BE2C (cell line): ENCODE data around the gene PPP5C.
"Not testable (repeated sequence)": the region's sequence is repeated elsewhere in the genome, so short reads cannot be mapped to it uniquely, and the experiment has no call there.

Experiments
- DNase-seq: peaks from one replicate; pipeline ENCODE4 v3.0.0-alpha.2; 2020
- H3K27me3 ChIP-seq: fragments of 250-450 bp; sonication (Bioruptor Pico); 2 replicates; pipeline ENCODE4 v1.5.1; 2020; ENCODE audit warnings: mild to moderate bottlenecking
- H3K36me3 ChIP-seq: fragments of 250-450 bp; sonication (Bioruptor Pico); 2 replicates; pipeline ENCODE4 v1.5.1; 2020; ENCODE audit warnings: mild to moderate bottlenecking
- H3K4me1 ChIP-seq: fragments of 250-450 bp; sonication (Bioruptor Pico); 2 replicates; pipeline ENCODE4 v1.5.1; 2020
- H3K4me3 ChIP-seq: 2 replicates; pipeline ENCODE4 v1.5.1; 2011; ENCODE audit warnings: low read depth, low read length
- H3K9me3 ChIP-seq: fragments of 250-450 bp; sonication (Bioruptor Pico); 2 replicates; pipeline ENCODE4 v1.5.1; 2020
- CTCF ChIP-seq: IDR thresholded peaks from 2 replicates; pipeline ENCODE4 v1.5.1; 2012; ENCODE audit warnings: mild to moderate bottlenecking, low read depth, low read length

PPP5C gene

GRCh38 chr19:46317339-46317738, 29.5 kb upstream of the PPP5C start:
- Histone ChIP-seq H3K4me1 (no peaks in the 10 kb centered on the region), H3K36me3 (no peaks in the 10 kb centered on the region), H3K27me3 (no peaks in the 10 kb centered on the region), H3K9me3 (no peaks in the 10 kb centered on the region), H3K4me3 (no peak overlapping the region)
- DNase-seq = no peak
- TF ChIP-seq CTCF = no peak

- DNase-seq = no peak
- no peak for TF ChIP-seq CTCF
- no peaks in the 10 kb centered on the region for H3K27me3 ChIP-seq
- no peaks in the 10 kb centered on the region for H3K36me3 ChIP-seq
- no peaks in the 10 kb centered on the region for H3K4me1 ChIP-seq
- no peaks in the 10 kb centered on the region for H3K9me3 ChIP-seq
- H3K4me3 ChIP-seq = no peak overlapping the region
Observed at GRCh38 chr19:46319613-46320012, 27.3 kb upstream of the PPP5C start.

GRCh38 chr19:46320559-46320958, 26.3 kb upstream of the PPP5C start:
- Histone ChIP-seq H3K36me3 (no peaks in the 10 kb centered on the region), H3K9me3 (no peaks in the 10 kb centered on the region), H3K4me1 (no peaks in the 10 kb centered on the region), H3K4me3 (no peak overlapping the region), H3K27me3 (no peaks in the 10 kb centered on the region)
- no peak for DNase-seq
- TF ChIP-seq CTCF = no peak

- Histone ChIP-seq H3K36me3 (no peaks in the 10 kb centered on the region), H3K4me3 (no peak overlapping the region), H3K4me1 (no peaks in the 10 kb centered on the region), H3K27me3 (no peaks in the 10 kb centered on the region), H3K9me3 (no peaks in the 10 kb centered on the region; the same call in 1 of the 2 replicates)
- DNase-seq = no peak
- no peak for TF ChIP-seq CTCF
Observed at GRCh38 chr19:46321653-46322052, 25.2 kb upstream of the PPP5C start.

- H3K27me3 ChIP-seq, H3K4me3 ChIP-seq, H3K36me3 ChIP-seq, H3K4me1 ChIP-seq, H3K9me3 ChIP-seq, DNase-seq: not testable (repeated sequence)
Observed at GRCh38 chr19:46323227-46323626, 23.7 kb upstream of the PPP5C start.

- H3K4me3 ChIP-seq = no peak overlapping the region
- no peaks in the 10 kb centered on the region for H3K36me3 ChIP-seq
- no peak for DNase-seq
- no peaks in the 10 kb centered on the region for H3K4me1 ChIP-seq
- H3K27me3 ChIP-seq = no peaks in the 10 kb centered on the region
- H3K9me3 ChIP-seq = no peaks in the 10 kb centered on the region; the same call in none of the 2 replicates
- TF ChIP-seq CTCF = no peak
Observed at GRCh38 chr19:46324277-46324676, 22.6 kb upstream of the PPP5C start.

GRCh38 chr19:46326608-46327007, 20.3 kb upstream of the PPP5C start:
- H3K4me3 ChIP-seq = no peak overlapping the region
- H3K27me3 ChIP-seq = no peaks in the 10 kb centered on the region
- H3K4me1 ChIP-seq = no peaks in the 10 kb centered on the region
- no peak for TF ChIP-seq CTCF
- peaks cover 3% of the 10 kb centered on the region for H3K9me3 ChIP-seq
- no peaks in the 10 kb centered on the region for H3K36me3 ChIP-seq
- DNase-seq = no peak
